SK-N-SH (cell line): ENCODE measurements around the gene CYTH4. TPM values are rescaled to one million over a fixed set of nuclear protein-coding genes. Genes with fewer than 3 reads are reported as not detected.

Experiments used
- CTCF ChIA-PET: fragments of 300-600, 350-600 bp; formaldehyde crosslinking; extraction: SDS; loops from one replicate; lab custom pipeline; 2021; lab: Yijun Ruan, JAX
- POLR2A ChIA-PET: fragments of 350-600 bp; sonication (Branson Sonifier 250); formaldehyde crosslinking; extraction: SDS; loops from one replicate; lab custom pipeline; 2020; ENCODE audit warnings: antibody characterized with exemption, inconsistent platforms; lab: Yijun Ruan, JAX
- DNase-seq: peaks from one replicate; pipeline ENCODE4 v3.0.0; 2012
- H2AFZ ChIP-seq: fragments of 200-600 bp; sonication (generic); 2 replicates; pipeline ENCODE4 v1.8.1; 2016; ENCODE audit warnings: antibody characterized with exemption, mild to moderate bottlenecking, low read depth
- H3F3A ChIP-seq: fragments of 200-600 bp; sonication (generic); replicated peaks from 2 replicates; pipeline ENCODE3; 2016; ENCODE audit warnings: antibody characterized with exemption, mild to moderate bottlenecking; ENCODE audit not compliant: insufficient read depth
- H3K27ac ChIP-seq, 2 experiments: fragments of 200-500 bp in 1 of 2; fragments of 200-600 bp in 1 of 2; sonication (Bioruptor generic) in 1 of 2; sonication (generic), shearing (Covaris generic) in 1 of 2; 2 replicates each; pipeline versions ENCODE4 v1.5.1 to v1.6.1; 2014 to 2016; ENCODE audit warnings: low read depth in 2 of 2, inconsistent platforms in 1 of 2, low read length in 1 of 2, mild to moderate bottlenecking in 1 of 2, mixed read lengths in 1 of 2
- H3K27me3 ChIP-seq: fragments of 200-600 bp; sonication (generic), shearing (Covaris generic); 2 replicates; pipeline ENCODE4 v1.6.1; 2016; ENCODE audit warnings: mixed run types; ENCODE audit not compliant: insufficient read depth
- H3K36me3 ChIP-seq, 2 experiments: fragments of 200-500 bp in 1 of 2; fragments of 200-600 bp in 1 of 2; sonication (Bioruptor generic) in 1 of 2; sonication (generic) in 1 of 2; replicated peaks in 1 of 2; 2 replicates each; pipeline versions ENCODE3 to v1.5.1; 2014 to 2016; ENCODE audit warnings: low read length in 1 of 2, mild to moderate bottlenecking in 1 of 2; ENCODE audit not compliant: insufficient read depth in 2 of 2, control insufficient read depth in 1 of 2
- H3K4me1 ChIP-seq, 2 experiments: fragments of 200-500 bp in 1 of 2; fragments of 200-600 bp in 1 of 2; sonication (Bioruptor generic) in 1 of 2; sonication (generic), shearing (Covaris generic) in 1 of 2; 2 replicates each; pipeline versions ENCODE4 v1.5.1 to v1.6.1; 2014 to 2016; ENCODE audit warnings: low read depth in 1 of 2, low read length in 1 of 2, mixed run types in 1 of 2; ENCODE audit not compliant: insufficient read depth in 2 of 2, control insufficient read depth in 1 of 2
- H3K4me2 ChIP-seq: fragments of 200-600 bp; sonication (generic), shearing (Covaris generic); 2 replicates; pipeline ENCODE4 v1.6.1; 2017; ENCODE audit warnings: mixed run types
- H3K4me3 ChIP-seq, 2 experiments: fragments of 200-500 bp in 1 of 2; fragments of 200-600 bp in 1 of 2; sonication (Bioruptor generic) in 1 of 2; sonication (generic), shearing (Covaris generic) in 1 of 2; 2 replicates each; pipeline versions ENCODE4 v1.5.1 to v1.8.1; 2014 to 2016; ENCODE audit warnings: low read depth in 2 of 2, inconsistent platforms in 1 of 2, low read length in 1 of 2, mild to moderate bottlenecking in 1 of 2, mixed read lengths in 1 of 2, moderate library complexity in 1 of 2
- H3K79me2 ChIP-seq: fragments of 200-600 bp; sonication (generic); 2 replicates; pipeline ENCODE4 v1.8.1; 2017; ENCODE audit warnings: mild to moderate bottlenecking; ENCODE audit not compliant: insufficient read depth
- H3K9ac ChIP-seq: fragments of 200-600 bp; sonication (generic); 2 replicates; pipeline ENCODE4 v1.6.1; 2017; ENCODE audit warnings: mixed run types
- H3K9me2 ChIP-seq: fragments of 200-600 bp; sonication (generic); 2 replicates; pipeline ENCODE4 v1.6.1; 2017; ENCODE audit warnings: mixed run types
- H3K9me3 ChIP-seq: fragments of 200-600 bp; sonication (generic); 2 replicates; pipeline ENCODE4 v1.6.1; 2017; ENCODE audit warnings: mixed run types, mild to moderate bottlenecking, moderate library complexity
- H4K20me1 ChIP-seq: fragments of 200-600 bp; sonication (generic); 2 replicates; pipeline ENCODE4 v1.6.1; 2017; ENCODE audit warnings: mild to moderate bottlenecking, mixed run types; ENCODE audit not compliant: insufficient read depth
- CHD2 ChIP-seq: fragments of 150-350 bp; IDR thresholded peaks from 2 replicates; pipeline ENCODE4 v1.6.1; 2018; ENCODE audit warnings: low read length; ENCODE audit not compliant: partially characterized antibody
- ELF1 ChIP-seq: IDR thresholded peaks from 2 replicates; pipeline ENCODE4 v1.4.0; 2012
- MEF2A ChIP-seq: IDR thresholded peaks from 2 replicates; pipeline ENCODE4 v1.4.0; 2012; ENCODE audit warnings: low read depth, borderline replicate concordance
- MXI1 ChIP-seq: IDR thresholded peaks from 2 replicates; pipeline ENCODE4 v1.6.1; 2012; ENCODE audit warnings: mild to moderate bottlenecking, low read depth, low read length, improper control_type of control experiment
- NRF1 ChIP-seq: IDR thresholded peaks from 2 replicates; pipeline ENCODE4 v1.6.1; 2012; ENCODE audit warnings: low read depth, mild to moderate bottlenecking, low read length
- POLR2AphosphoS5 ChIP-seq: IDR thresholded peaks from 2 replicates; pipeline ENCODE4 v1.6.1; 2012; ENCODE audit warnings: low read depth, low read length
- RCOR1 ChIP-seq: fragments of 150-350 bp; IDR thresholded peaks from 2 replicates; pipeline ENCODE4 v1.6.1; 2017; ENCODE audit warnings: antibody characterized with exemption, low read length
- RFX5 ChIP-seq: IDR thresholded peaks from 2 replicates; pipeline ENCODE4 v1.6.1; 2012; ENCODE audit warnings: mild to moderate bottlenecking, improper control_type of control experiment, low read length
- SIN3A ChIP-seq: IDR thresholded peaks from 2 replicates; pipeline ENCODE4 v1.6.1; 2012; ENCODE audit warnings: low read depth, mild to moderate bottlenecking, low read length, moderate library complexity, borderline replicate concordance
- SMC3 ChIP-seq: IDR thresholded peaks from 2 replicates; pipeline ENCODE4 v1.6.1; 2012; ENCODE audit warnings: low read depth, low read length, improper control_type of control experiment
- TAF1 ChIP-seq: IDR thresholded peaks from 2 replicates; pipeline ENCODE4 v1.6.1; 2012; ENCODE audit warnings: low read depth, mild to moderate bottlenecking, low read length, moderate library complexity, borderline replicate concordance
- WGBS: methylation state at CpG from one replicate; pipeline ENCODE4 v1.1.6; 2017; ENCODE audit warnings: low lambda C conversion rate; 5-methylcytosine and 5-hydroxymethylcytosine counted together
- polyA plus RNA-seq, 3 experiments: library from polyadenylated mRNA; depleted of rRNA; stranded (reverse); fragments of >200 nt; gene quantifications; 2 replicates each; pipeline ENCODE4 v1.2.3, GENCODE V29; 2012
- TF ChIP-seq, protein P1 (sequence below): fragments of 200-600 bp; sonication (generic); IDR thresholded peaks from 2 replicates; pipeline ENCODE4 v1.6.1; 2017; ENCODE audit warnings: antibody characterized with exemption, mild to moderate bottlenecking, moderate library complexity
- TF ChIP-seq, protein P2 (sequence below): IDR thresholded peaks from 2 replicates; pipeline ENCODE4 v1.4.0; 2012; ENCODE audit warnings: low read depth, borderline replicate concordance
- TF ChIP-seq, protein P3 (sequence below): IDR thresholded peaks from 2 replicates; pipeline ENCODE4; 2012

CYTH4 gene
- polyA plus RNA-seq, 1 of the 3 experiments (the other 2 are of a cell fraction), result 0.07 TPM

DNA sequence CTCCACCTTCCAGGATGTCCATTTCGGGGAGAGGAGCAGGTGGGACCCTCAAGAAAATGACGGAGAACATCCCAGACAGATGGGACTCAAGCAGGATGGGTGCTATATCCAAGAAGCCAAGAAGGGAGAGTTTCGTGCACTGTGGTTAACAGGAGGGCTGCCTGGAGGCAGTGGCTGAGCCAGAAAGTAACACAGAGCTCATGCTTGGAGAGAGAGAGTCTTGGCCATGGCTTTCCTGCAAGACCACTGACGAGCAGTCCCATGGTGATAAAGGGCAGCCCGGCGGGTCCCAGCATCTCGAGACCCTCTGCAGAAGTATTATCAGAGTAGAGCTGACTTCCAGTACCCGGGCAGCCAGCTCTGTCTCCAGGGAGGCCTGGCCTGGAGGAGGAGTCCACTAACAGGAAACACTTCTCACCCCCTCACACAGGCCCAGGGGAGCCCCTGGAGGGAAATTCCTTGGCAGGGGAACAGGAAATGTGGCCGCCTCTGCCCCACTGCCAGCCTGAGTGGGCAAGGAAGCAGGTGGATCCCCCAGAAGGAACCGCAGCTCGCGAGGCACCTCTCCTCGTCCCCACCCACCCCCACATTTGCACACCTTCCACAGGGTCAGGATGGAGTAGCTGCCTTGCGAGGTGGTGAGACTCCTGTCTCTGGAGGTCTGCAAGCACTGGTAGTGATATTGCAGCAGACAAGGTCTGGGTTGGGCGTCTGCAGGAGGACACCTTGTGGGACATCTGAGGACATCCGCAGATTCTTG, 32.2 kb downstream of the CYTH4 start:
- H3K36me3 ChIP-seq, result no peaks in the 10 kb centered on the region
- H3K4me2 ChIP-seq, result no peak overlapping the region
- WGBS, result 81% methylated on average over 3 of the region's 16 CpGs
- ChIA-PET CTCF (interaction anchor here (1.0 to 17.3 kb wide), 8 partner anchors 9 to 253 kb away, joined by 3 to 287 read pairs (median 10); partner anchors contain the start of gene ELFN2), POLR2A (no interaction called here)
- H3K4me1 ChIP-seq, result peaks cover 7 to 9% of the 10 kb centered on the region in 2 experiments; a peak in 3 of 4 replicates
- H3K79me2 ChIP-seq, result no peaks in the 10 kb centered on the region
- H3F3A ChIP-seq, result no peaks in the 10 kb centered on the region
- no peak for TF ChIP-seq ELF1
- no peak for TF ChIP-seq RFX5
- H3K9me3 ChIP-seq, result no peaks in the 10 kb centered on the region
- no peak overlapping the region for H3K4me3 ChIP-seq
- no peak overlapping the region for H2AFZ ChIP-seq
- no peak for DNase-seq
- no peak overlapping the region for H3K9ac ChIP-seq
- H3K27ac ChIP-seq, result no peak overlapping the region
- no peaks in the 10 kb centered on the region for H4K20me1 ChIP-seq
- H3K9me2 ChIP-seq, result no peaks in the 10 kb centered on the region
- no peaks in the 10 kb centered on the region for H3K27me3 ChIP-seq

DNA sequence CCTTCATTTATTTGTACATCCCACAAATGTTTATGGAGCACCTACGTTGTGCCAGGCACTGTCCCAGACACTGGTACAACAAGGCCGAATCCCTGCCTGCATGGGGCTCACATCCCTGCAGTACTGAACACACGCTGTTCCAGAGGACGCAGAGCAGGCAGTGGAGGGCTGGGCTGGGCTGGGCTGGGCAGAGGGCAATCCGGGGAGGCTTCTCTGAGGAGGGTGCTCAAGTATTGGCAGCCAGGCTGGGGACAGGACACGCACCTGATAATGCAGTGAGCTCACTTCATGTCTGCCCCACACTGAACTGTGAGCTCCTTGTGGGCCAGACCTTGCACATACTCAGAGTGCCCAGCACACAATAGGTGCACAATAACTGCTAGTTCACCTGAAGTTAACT, 34.1 kb downstream of the CYTH4 start:
- H3K27ac ChIP-seq, result no peak overlapping the region
- ChIA-PET POLR2A (no interaction called here), CTCF (interaction anchor here (0.6 to 17.3 kb wide), 42 partner anchors 14 to 291 kb away, joined by 3 to 287 read pairs (median 4); partner anchors contain the start of gene ELFN2)
- no peak overlapping the region for H2AFZ ChIP-seq
- no peaks in the 10 kb centered on the region for H3K36me3 ChIP-seq
- no peak overlapping the region for H3K4me3 ChIP-seq
- H3K79me2 ChIP-seq, result no peaks in the 10 kb centered on the region
- H3F3A ChIP-seq, result no peaks in the 10 kb centered on the region
- no peaks in the 10 kb centered on the region for H3K9me2 ChIP-seq
- 61% methylated on average over 6 of the region's 6 CpGs for WGBS
- no peaks in the 10 kb centered on the region for H3K9me3 ChIP-seq
- DNase-seq, result no peak
- no peak overlapping the region for H3K4me2 ChIP-seq
- no peak overlapping the region for H3K9ac ChIP-seq
- no peaks in the 10 kb centered on the region for H3K4me1 ChIP-seq
- no peak for TF ChIP-seq POLR2AphosphoS5
- TF ChIP-seq, protein P1, sequence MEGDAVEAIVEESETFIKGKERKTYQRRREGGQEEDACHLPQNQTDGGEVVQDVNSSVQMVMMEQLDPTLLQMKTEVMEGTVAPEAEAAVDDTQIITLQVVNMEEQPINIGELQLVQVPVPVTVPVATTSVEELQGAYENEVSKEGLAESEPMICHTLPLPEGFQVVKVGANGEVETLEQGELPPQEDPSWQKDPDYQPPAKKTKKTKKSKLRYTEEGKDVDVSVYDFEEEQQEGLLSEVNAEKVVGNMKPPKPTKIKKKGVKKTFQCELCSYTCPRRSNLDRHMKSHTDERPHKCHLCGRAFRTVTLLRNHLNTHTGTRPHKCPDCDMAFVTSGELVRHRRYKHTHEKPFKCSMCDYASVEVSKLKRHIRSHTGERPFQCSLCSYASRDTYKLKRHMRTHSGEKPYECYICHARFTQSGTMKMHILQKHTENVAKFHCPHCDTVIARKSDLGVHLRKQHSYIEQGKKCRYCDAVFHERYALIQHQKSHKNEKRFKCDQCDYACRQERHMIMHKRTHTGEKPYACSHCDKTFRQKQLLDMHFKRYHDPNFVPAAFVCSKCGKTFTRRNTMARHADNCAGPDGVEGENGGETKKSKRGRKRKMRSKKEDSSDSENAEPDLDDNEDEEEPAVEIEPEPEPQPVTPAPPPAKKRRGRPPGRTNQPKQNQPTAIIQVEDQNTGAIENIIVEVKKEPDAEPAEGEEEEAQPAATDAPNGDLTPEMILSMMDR, result no peak
- no peak for TF ChIP-seq TAF1
- TF ChIP-seq SMC3, result no peak
- H3K27me3 ChIP-seq, result no peaks in the 10 kb centered on the region
- H4K20me1 ChIP-seq, result no peaks in the 10 kb centered on the region

DNA sequence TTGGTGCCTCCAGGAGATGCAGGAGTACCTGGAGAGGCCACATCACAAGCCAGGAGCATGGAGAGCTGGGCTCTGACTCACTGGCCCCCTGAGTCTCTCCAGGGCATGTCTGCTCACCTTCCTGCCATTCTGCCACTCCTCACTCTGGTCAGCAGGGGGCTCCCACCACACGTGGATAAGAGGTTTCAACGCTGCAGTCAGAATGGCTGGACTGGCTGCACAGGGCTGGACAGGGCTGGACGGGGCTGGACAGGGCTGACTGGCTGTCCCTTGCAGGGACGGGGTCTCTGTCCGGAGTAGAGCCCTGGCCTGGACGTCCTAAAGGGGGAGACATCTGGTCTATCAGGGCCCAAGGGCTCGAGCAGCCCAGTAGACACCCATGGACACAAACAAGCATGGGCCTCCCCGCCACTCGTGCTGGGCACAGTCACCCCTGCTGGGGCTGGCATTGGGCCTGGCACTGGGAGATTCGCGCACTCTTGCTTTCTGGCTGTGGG, 34.6 kb downstream of the CYTH4 start:
- Histone ChIP-seq H3K4me2 (no peak overlapping the region), H3K4me3 (no peak overlapping the region; a peak in 1 of 4 replicates), H3K9me3 (no peaks in the 10 kb centered on the region), H3K36me3 (no peaks in the 10 kb centered on the region), H3K4me1 (no peaks in the 10 kb centered on the region), H3K9ac (no peak overlapping the region), H2AFZ (no peak overlapping the region), H3K27me3 (no peaks in the 10 kb centered on the region), H3K9me2 (no peaks in the 10 kb centered on the region), H3K27ac (no peak overlapping the region), H4K20me1 (no peaks in the 10 kb centered on the region), H3F3A (no peaks in the 10 kb centered on the region), H3K79me2 (no peaks in the 10 kb centered on the region)
- CTCF ChIA-PET, result interaction anchor here (0.6 to 17.3 kb wide), 49 partner anchors 12 to 290 kb away, joined by 3 to 287 read pairs (median 4); partner anchors contain the start of gene ELFN2
- POLR2A ChIA-PET, result no interaction called here
- DNase-seq, result peak; percentile 92
- WGBS, result 0% methylated on average over 2 of the region's 11 CpGs
- no peak for TF ChIP-seq TAF1
- TF ChIP-seq RCOR1, result peak; percentile 45; the same call in 1 of the 2 replicates
- peak; percentile 29; the same call in 1 of the 2 replicates for TF ChIP-seq NRF1
- no peak for TF ChIP-seq MXI1
- TF ChIP-seq SIN3A, result no peak
- TF ChIP-seq SMC3, result peak; percentile 99
- TF ChIP-seq, protein P2, sequence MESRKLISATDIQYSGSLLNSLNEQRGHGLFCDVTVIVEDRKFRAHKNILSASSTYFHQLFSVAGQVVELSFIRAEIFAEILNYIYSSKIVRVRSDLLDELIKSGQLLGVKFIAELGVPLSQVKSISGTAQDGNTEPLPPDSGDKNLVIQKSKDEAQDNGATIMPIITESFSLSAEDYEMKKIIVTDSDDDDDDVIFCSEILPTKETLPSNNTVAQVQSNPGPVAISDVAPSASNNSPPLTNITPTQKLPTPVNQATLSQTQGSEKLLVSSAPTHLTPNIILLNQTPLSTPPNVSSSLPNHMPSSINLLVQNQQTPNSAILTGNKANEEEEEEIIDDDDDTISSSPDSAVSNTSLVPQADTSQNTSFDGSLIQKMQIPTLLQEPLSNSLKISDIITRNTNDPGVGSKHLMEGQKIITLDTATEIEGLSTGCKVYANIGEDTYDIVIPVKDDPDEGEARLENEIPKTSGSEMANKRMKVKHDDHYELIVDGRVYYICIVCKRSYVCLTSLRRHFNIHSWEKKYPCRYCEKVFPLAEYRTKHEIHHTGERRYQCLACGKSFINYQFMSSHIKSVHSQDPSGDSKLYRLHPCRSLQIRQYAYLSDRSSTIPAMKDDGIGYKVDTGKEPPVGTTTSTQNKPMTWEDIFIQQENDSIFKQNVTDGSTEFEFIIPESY, result no peak
- TF ChIP-seq, protein P3, sequence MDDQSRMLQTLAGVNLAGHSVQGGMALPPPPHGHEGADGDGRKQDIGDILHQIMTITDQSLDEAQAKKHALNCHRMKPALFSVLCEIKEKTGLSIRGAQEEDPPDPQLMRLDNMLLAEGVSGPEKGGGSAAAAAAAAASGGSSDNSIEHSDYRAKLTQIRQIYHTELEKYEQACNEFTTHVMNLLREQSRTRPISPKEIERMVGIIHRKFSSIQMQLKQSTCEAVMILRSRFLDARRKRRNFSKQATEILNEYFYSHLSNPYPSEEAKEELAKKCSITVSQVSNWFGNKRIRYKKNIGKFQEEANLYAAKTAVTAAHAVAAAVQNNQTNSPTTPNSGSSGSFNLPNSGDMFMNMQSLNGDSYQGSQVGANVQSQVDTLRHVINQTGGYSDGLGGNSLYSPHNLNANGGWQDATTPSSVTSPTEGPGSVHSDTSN, result no peak
- no peak for TF ChIP-seq RFX5
- TF ChIP-seq MEF2A, result no peak
- no peak for TF ChIP-seq CHD2
